ENCODE measurements around the gene CCDC124.

CCDC124 gene

DNA sequence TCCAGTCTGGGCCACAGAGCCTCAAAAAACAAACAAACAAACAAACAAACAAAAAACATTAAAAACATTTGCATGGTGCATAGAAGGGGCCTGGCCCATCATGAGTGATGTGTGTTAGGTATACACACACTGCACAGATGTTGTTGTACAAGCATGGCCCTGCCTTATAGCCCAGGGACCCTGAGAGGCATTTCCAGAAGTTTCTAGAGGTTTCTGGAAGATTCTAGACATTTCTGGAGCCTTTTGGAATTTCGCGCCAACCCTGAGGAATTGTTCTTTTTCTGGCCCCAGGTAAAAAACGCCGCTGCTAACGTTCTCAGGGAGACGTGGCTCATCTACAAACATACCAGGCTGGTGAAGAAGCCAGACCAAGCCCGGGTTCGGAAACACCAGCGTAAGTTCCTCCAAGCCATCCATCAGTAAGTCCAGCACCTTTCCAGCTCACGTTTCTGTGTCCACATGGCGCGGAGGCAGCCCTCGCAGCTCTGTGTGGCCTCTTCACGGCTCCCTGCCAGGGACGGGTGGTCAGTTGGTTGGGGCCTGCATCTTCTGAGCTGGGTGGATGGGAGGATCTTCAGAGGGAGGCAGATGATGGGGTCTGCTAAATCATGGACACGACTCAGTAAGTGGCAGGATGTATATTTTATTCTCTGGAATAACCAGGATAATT, 56.7 kb downstream of the CCDC124 start:
- no peak for DNase-seq

GRCh38 chr19:17993076-17993813, 60.4 kb downstream of the CCDC124 start:
- DNase-seq = no peak

Data from inflammatory macrophage (primary cell).